ENCODE data around the gene ENDOD1. TPM values are rescaled to one million over a fixed set of nuclear protein-coding genes. Genes with fewer than 3 reads are reported as not detected.
"Not testable (repeated sequence)": the region's sequence is repeated elsewhere in the genome, so short reads cannot be mapped to it uniquely, and the experiment has no call there.

Gene ENDOD1
- total RNA-seq, 1 experiment from 2014 or later, result 0.87 TPM

- H3K79me2 ChIP-seq (ENCODE audit: insufficient read depth, low read length), result no peaks in the 10 kb centered on the region
- no peak overlapping the region for H3K4ac ChIP-seq (ENCODE audit: low read depth, low read length)
- H3K4me3 Mint-ChIP-seq, result no peak overlapping the region
- H4K8ac ChIP-seq (replicated peaks; ENCODE audit: insufficient read length, low read depth, low read length), result no peak overlapping the region
- no peak overlapping the region for H3K4me2 ChIP-seq (ENCODE audit: insufficient read depth, insufficient read length, low read length)
- H3K4me1 ChIP-seq (ENCODE audit: insufficient read depth, low read length), result no peaks in the 10 kb centered on the region
- H3K18ac ChIP-seq (ENCODE audit: insufficient read length, low read depth, low read length), result no peak overlapping the region
- no peak overlapping the region for H3K23ac ChIP-seq (ENCODE audit: insufficient read length, low read depth, low read length)
- H3K56ac ChIP-seq (ENCODE audit: insufficient read length, low read depth, low read length), result no peak overlapping the region
- H2BK20ac ChIP-seq (ENCODE audit: low read depth, low read length, poor library complexity, severe bottlenecking), result no peak overlapping the region
- no peaks in the 10 kb centered on the region for H3K23me2 ChIP-seq (ENCODE audit: insufficient read length, low read depth, low read length, poor library complexity, severe bottlenecking)
- H3K27ac ChIP-seq (ENCODE audit: insufficient read length, low read depth, low read length), result no peak overlapping the region
- H3K9me3 ChIP-seq (ENCODE audit: control insufficient read depth, low read depth, low read length), result no peaks in the 10 kb centered on the region
- H2BK5ac ChIP-seq (ENCODE audit: insufficient read length, low read length), result no peak overlapping the region
- H2BK120ac ChIP-seq (ENCODE audit: low read depth, low read length, poor library complexity, severe bottlenecking), result no peak overlapping the region
- H3K9ac ChIP-seq (ENCODE audit: extremely low read depth, insufficient read length, low read length), result no peak overlapping the region
- H3K36me3 Mint-ChIP-seq (ENCODE audit: insufficient read depth in 1 of 3, low read depth in 3 of 3), result no peaks in the 10 kb centered on the region
- H4K5ac ChIP-seq (ENCODE audit: insufficient read length, low read depth, low read length), result no peak overlapping the region
- no peaks in the 10 kb centered on the region for H3K9me3 Mint-ChIP-seq
- no peaks in the 10 kb centered on the region for H3K27me3 ChIP-seq (ENCODE audit: insufficient read depth, low read length)
- H3K4me1 Mint-ChIP-seq, result no peaks in the 10 kb centered on the region
- no peak overlapping the region for H3K27ac Mint-ChIP-seq
- H2AFZ ChIP-seq (ENCODE audit: low read length), result no peak overlapping the region
- no peak overlapping the region for H2AK5ac ChIP-seq (ENCODE audit: insufficient read length, low read length)
- no peak overlapping the region for H4K91ac ChIP-seq (ENCODE audit: insufficient read length, low read depth, low read length)
- TF ChIP-seq CTCF (conservative IDR thresholded peaks at IDR 0.05), result no peak
- H3K27me3 Mint-ChIP-seq (ENCODE audit: low read depth), result peaks cover 38% of the 10 kb centered on the region
- H3K14ac ChIP-seq (ENCODE audit: insufficient read depth, low read length), result no peak overlapping the region
- WGBS (ENCODE audit: extremely low coverage, insufficient read length, low lambda C conversion rate), result no CpG with 5 or more reads among the region's 2 CpGs
- no peaks in the 10 kb centered on the region for H4K20me1 ChIP-seq (ENCODE audit: control insufficient read depth, insufficient read depth, insufficient read length)
- no peak overlapping the region for H2BK15ac ChIP-seq (ENCODE audit: low read depth, low read length)
- no peaks in the 10 kb centered on the region for H3K79me1 ChIP-seq (ENCODE audit: insufficient read depth, low read depth, low read length, poor library complexity, severe bottlenecking)
- H2BK12ac ChIP-seq (ENCODE audit: insufficient read length, low read depth, low read length), result no peak overlapping the region
- DNase-seq, result no peak
- H3T11ph ChIP-seq (ENCODE audit: low read length), result no peak overlapping the region
Measured at GRCh38 chr11:95135880-95136279, 46.2 kb downstream of the ENDOD1 start.

GRCh38 chr11:95136747-95137146 lies 47.1 kb downstream of the ENDOD1 start:
- H3K18ac ChIP-seq (ENCODE audit: insufficient read length, low read depth, low read length); H3K23me2 ChIP-seq (ENCODE audit: insufficient read length, low read depth, low read length, poor library complexity, severe bottlenecking); H3K4ac ChIP-seq (ENCODE audit: low read depth, low read length); H3T11ph ChIP-seq (ENCODE audit: low read length); DNase-seq; H3K27ac ChIP-seq (ENCODE audit: insufficient read length, low read depth, low read length); H3K9me3 Mint-ChIP-seq; H3K56ac ChIP-seq (ENCODE audit: insufficient read length, low read depth, low read length); H3K9ac ChIP-seq (ENCODE audit: extremely low read depth, insufficient read length, low read length); H4K5ac ChIP-seq (ENCODE audit: insufficient read length, low read depth, low read length); H4K91ac ChIP-seq (ENCODE audit: insufficient read length, low read depth, low read length); H3K4me1 ChIP-seq (ENCODE audit: insufficient read depth, low read length); H3K79me1 ChIP-seq (ENCODE audit: insufficient read depth, low read depth, low read length, poor library complexity, severe bottlenecking); H3K14ac ChIP-seq (ENCODE audit: insufficient read depth, low read length); H3K4me2 ChIP-seq (ENCODE audit: insufficient read depth, insufficient read length, low read length); H2BK15ac ChIP-seq (ENCODE audit: low read depth, low read length); H3K23ac ChIP-seq (ENCODE audit: insufficient read length, low read depth, low read length); H3K36me3 Mint-ChIP-seq (ENCODE audit: insufficient read depth in 1 of 3, low read depth in 3 of 3); H3K4me3 Mint-ChIP-seq; H2BK120ac ChIP-seq (ENCODE audit: low read depth, low read length, poor library complexity, severe bottlenecking); H3K4me1 Mint-ChIP-seq; H2AFZ ChIP-seq (ENCODE audit: low read length); H3K9me3 ChIP-seq (ENCODE audit: control insufficient read depth, low read depth, low read length); H4K8ac ChIP-seq (replicated peaks; ENCODE audit: insufficient read length, low read depth, low read length); H2BK12ac ChIP-seq (ENCODE audit: insufficient read length, low read depth, low read length); H4K20me1 ChIP-seq (ENCODE audit: control insufficient read depth, insufficient read depth, insufficient read length); H3K27ac Mint-ChIP-seq; H2AK5ac ChIP-seq (ENCODE audit: insufficient read length, low read length); H2BK5ac ChIP-seq (ENCODE audit: insufficient read length, low read length); H3K27me3 ChIP-seq (ENCODE audit: insufficient read depth, low read length); H2BK20ac ChIP-seq (ENCODE audit: low read depth, low read length, poor library complexity, severe bottlenecking); H3K79me2 ChIP-seq (ENCODE audit: insufficient read depth, low read length): not testable (repeated sequence)
- WGBS (ENCODE audit: extremely low coverage, insufficient read length, low lambda C conversion rate), result no CpG with 5 or more reads among the region's 4 CpGs
- H3K27me3 Mint-ChIP-seq (ENCODE audit: low read depth), result peaks cover 44% of the 10 kb centered on the region

All from H9 (cell line).